Activated naive CD8-positive, alpha-beta T cell (primary cell): Measurements from ENCODE around the gene MYO1E.

Experiments used
- H3K27ac Mint-ChIP-seq: one replicate; pipeline ENCODE4 v1.8.0; 2021; ENCODE audit warnings: mixed read lengths
- H3K27me3 Mint-ChIP-seq: one replicate; pipeline ENCODE4 v1.8.0; 2021; ENCODE audit warnings: mixed read lengths
- H3K36me3 Mint-ChIP-seq: one replicate; pipeline ENCODE4 v1.8.0; 2021; ENCODE audit warnings: mixed read lengths
- H3K4me1 Mint-ChIP-seq: one replicate; pipeline ENCODE4 v1.8.0; 2021; ENCODE audit warnings: low read depth, mixed read lengths
- H3K4me3 Mint-ChIP-seq: one replicate; pipeline ENCODE4 v1.8.0; 2021; ENCODE audit warnings: mild to moderate bottlenecking, mixed read lengths
- H3K9me3 Mint-ChIP-seq: one replicate; pipeline ENCODE4 v1.8.0; 2021; ENCODE audit warnings: low read depth, mixed read lengths

Gene MYO1E

GRCh38 chr15:59222906-59223550 is 149.6 kb downstream of the MYO1E start:
- Mint-ChIP-seq H3K4me1 (peaks cover 1% of the 10 kb centered on the region), H3K27me3 (peaks cover 1% of the 10 kb centered on the region), H3K9me3 (no peaks in the 10 kb centered on the region), H3K27ac (no peak overlapping the region), H3K36me3 (no peaks in the 10 kb centered on the region), H3K4me3 (no peak overlapping the region)

DNA sequence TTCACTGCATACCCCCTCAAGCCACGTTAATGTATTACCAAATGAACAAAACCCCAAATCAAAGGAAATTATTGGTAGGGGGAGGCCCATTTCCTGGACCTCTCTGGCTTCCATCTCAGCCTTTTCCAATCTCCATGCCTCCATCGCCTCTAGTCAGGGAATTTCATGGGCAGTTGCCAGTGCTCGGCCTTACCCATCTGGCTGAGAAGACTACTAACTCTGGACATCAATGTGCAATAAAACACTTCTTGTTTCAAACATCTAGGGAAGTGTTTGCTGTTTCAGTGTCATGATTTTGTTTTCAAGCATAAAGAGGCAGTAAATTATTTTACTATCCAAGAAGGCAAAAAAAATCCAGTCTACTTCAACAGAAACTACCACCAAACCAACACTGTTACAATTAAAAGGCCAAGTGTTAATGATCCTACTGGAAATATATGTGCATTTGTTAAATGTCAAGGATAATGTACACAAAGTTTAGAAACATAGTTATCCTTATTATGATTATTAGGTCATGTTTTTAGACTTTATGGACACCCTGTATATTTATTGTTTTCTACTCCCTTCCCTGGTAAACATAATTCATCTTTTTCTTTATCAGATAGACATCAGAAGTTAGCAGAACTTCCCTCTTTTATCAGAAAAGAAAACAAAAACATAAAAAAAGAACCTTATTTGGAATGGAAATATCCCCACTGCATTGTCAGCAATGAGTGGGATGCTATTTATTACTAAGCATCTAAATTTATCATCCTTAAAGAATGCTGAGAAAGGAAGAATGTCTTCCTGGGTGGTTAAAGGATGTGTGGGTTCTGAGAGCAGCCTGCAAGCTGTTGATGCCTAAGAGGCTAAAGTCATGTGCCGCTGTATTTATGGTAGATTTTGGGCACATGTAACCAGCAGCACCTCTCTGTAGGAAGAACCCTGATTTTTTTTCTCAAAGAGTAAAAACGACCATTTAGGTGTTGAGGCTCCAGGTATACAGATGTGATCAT is 150.9 kb downstream of the MYO1E start:
- Mint-ChIP-seq H3K27me3 (peaks cover 1% of the 10 kb centered on the region), H3K9me3 (no peaks in the 10 kb centered on the region), H3K4me3 (no peak overlapping the region), H3K27ac (no peak overlapping the region), H3K4me1 (no peaks in the 10 kb centered on the region), H3K36me3 (no peaks in the 10 kb centered on the region)

GRCh38 chr15:59218710-59219109 is 154.0 kb downstream of the MYO1E start:
- Mint-ChIP-seq H3K27me3 (peaks cover 2% of the 10 kb centered on the region), H3K9me3 (no peaks in the 10 kb centered on the region), H3K36me3 (no peaks in the 10 kb centered on the region), H3K27ac (no peak overlapping the region), H3K4me1 (no peaks in the 10 kb centered on the region), H3K4me3 (no peak overlapping the region)

- peaks cover 2% of the 10 kb centered on the region for H3K27me3 Mint-ChIP-seq
- H3K27ac Mint-ChIP-seq = no peak overlapping the region
- no peaks in the 10 kb centered on the region for H3K36me3 Mint-ChIP-seq
- H3K9me3 Mint-ChIP-seq = no peaks in the 10 kb centered on the region
- no peaks in the 10 kb centered on the region for H3K4me1 Mint-ChIP-seq
- no peak overlapping the region for H3K4me3 Mint-ChIP-seq
Measured at GRCh38 chr15:59217876-59218498, 154.7 kb downstream of the MYO1E start.

- no peaks in the 10 kb centered on the region for H3K9me3 Mint-ChIP-seq
- no peak overlapping the region for H3K4me3 Mint-ChIP-seq
- H3K4me1 Mint-ChIP-seq = no peaks in the 10 kb centered on the region
Measured at GRCh38 chr15:59216911-59217310, 155.8 kb downstream of the MYO1E start.

DNA sequence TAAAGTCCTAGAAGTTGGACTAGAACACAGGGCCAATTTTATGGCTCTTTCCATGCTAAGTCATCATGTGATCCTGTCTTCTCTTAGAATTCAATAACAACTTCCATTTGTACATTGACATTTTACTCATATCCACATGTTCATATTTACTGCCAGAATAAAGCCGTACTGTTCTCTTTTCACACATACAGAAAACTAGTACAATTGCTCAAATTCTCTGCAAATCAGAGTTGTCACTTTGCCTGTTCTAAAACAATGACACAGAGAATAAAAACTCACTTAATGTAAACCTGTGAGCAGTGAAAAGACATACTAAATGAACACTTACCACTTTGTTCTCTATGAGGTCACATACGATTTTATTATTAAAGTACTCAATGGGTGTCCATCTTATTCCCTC is 162.5 kb downstream of the MYO1E start:
- H3K36me3 Mint-ChIP-seq = peaks cover 2% of the 10 kb centered on the region
- no peaks in the 10 kb centered on the region for H3K4me1 Mint-ChIP-seq
- H3K4me3 Mint-ChIP-seq = no peak overlapping the region
- H3K9me3 Mint-ChIP-seq = no peaks in the 10 kb centered on the region
- peaks cover 2% of the 10 kb centered on the region for H3K27me3 Mint-ChIP-seq
- no peak overlapping the region for H3K27ac Mint-ChIP-seq

More at GRCh38 chr15:59216911-59217310, 155.8 kb downstream of the MYO1E start:
- Mint-ChIP-seq H3K27me3 (peaks cover 2% of the 10 kb centered on the region), H3K36me3 (peaks cover under 1% of the 10 kb centered on the region), H3K27ac (no peak overlapping the region)

DNA sequence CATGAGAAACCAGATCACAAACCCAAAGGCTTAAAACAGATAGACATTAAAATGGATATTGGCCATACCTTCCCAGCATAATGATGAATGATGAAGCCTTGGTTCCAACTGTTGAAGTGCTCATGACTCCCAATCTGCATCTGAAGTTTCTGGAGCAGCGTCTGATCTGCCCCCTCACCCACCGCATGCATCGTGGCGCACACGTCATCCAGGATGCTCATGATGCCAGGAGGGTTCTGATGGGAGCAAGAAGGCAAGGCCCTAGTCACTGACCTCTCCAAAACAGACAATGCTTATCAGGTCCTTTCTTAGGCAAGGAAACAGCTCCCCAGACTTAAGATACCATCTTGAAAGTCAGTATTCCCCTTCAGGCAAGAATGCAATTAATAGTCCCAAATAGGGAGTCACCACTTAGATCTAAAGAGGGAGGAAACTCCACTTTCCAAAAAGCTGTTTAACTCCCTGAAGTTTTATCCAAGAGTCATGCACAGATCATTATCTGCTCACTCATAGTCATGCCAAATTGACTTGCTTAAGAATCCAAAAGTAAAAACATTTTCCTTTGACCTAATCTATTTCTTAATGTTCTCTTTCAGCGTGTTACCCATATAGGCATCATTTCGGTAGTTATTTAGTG is 163.9 kb downstream of the MYO1E start:
- H3K27ac Mint-ChIP-seq = no peak overlapping the region
- H3K4me1 Mint-ChIP-seq = no peaks in the 10 kb centered on the region
- no peaks in the 10 kb centered on the region for H3K27me3 Mint-ChIP-seq
- peaks cover 2% of the 10 kb centered on the region for H3K36me3 Mint-ChIP-seq
- H3K9me3 Mint-ChIP-seq = no peaks in the 10 kb centered on the region
- no peak overlapping the region for H3K4me3 Mint-ChIP-seq

DNA sequence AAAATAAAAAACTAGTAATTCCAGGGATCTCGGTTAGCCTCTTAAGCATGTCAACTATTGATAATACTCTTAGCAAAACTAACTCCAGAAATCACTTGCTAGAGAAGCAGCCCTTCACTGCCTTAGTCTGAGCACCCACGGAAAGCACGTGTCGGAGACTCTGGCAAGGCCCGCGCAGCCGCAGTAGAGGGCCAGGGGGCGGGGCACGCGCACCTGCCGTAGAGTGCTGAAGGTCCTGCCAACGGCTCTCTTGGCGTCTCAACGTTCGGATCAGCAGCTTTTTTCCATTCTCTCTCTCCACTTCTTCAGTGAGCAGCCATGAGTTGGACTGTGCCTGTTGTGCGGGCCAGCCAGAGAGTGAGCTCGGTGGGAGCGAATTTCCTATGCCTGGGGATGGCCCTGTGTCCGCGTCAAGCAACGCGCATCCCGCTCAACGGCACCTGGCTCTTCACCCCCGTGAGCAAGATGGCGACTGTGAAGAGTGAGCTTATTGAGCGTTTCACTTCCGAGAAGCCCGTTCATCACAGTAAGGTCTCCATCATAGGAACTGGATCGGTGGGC is 166.0 kb downstream of the MYO1E start, which contains the start of gene LDHAL6B:
Gene LDHAL6B, plus strand, starts transcription at position 221 of the 561 bp plus-strand sequence. Its CDS starts 98 bp downstream, at position 319.
- H3K4me3 Mint-ChIP-seq = no peak within 1 kb of the TSS
- H3K9me3 Mint-ChIP-seq = no peaks in the 10 kb centered on the region
- no peaks in the 10 kb centered on the region for H3K4me1 Mint-ChIP-seq
- H3K36me3 Mint-ChIP-seq = no peaks in the 10 kb centered on the region
- no peak within 1 kb of the TSS for H3K27ac Mint-ChIP-seq
- H3K27me3 Mint-ChIP-seq = no peaks in the 10 kb centered on the region

DNA sequence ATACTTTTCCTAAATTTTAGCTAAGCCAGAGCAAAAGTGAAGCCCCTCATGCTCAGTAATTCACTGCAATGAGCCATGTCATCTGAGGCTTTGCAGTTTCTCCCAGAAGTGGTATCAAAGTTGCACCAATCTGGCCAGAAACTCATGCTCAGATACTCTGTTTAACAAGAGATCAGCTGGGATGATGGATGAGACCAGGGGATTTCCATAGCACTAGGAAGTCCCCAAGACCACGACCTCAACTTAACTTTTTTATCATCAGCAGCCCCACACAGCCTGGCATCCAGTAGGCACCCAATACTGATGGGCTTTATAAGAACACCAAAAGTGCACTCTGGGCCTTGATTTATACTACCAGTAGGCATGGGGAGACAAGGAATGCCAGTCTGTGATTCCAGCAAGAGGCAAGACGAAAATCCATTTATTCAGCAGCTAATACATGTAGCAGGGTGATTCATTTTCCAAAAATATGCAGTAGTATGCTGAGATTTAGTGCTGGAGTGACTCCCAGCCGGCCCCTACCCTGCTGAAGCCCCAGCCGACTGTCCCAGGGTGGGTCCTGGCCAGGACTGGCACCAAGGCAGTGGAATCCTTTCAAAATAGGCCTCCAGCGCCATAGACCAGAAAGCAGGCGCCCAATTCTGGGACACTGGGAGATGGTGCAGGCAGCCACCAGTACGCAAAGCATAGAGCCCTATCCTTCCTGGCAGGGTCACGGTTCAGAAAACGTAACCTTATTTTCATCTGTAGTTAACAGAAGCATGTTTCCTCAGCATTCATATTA is 166.6 kb downstream of the MYO1E start:
- no peak overlapping the region for H3K4me3 Mint-ChIP-seq
- H3K27ac Mint-ChIP-seq = no peak overlapping the region
- no peaks in the 10 kb centered on the region for H3K27me3 Mint-ChIP-seq
- H3K36me3 Mint-ChIP-seq = no peaks in the 10 kb centered on the region
- no peaks in the 10 kb centered on the region for H3K4me1 Mint-ChIP-seq
- H3K9me3 Mint-ChIP-seq = no peaks in the 10 kb centered on the region

GRCh38 chr15:59203657-59204056 is 169.0 kb downstream of the MYO1E start:
- H3K9me3 Mint-ChIP-seq = no peaks in the 10 kb centered on the region
- no peak overlapping the region for H3K27ac Mint-ChIP-seq
- H3K36me3 Mint-ChIP-seq = no peaks in the 10 kb centered on the region
- no peaks in the 10 kb centered on the region for H3K27me3 Mint-ChIP-seq
- no peak overlapping the region for H3K4me3 Mint-ChIP-seq
- no peaks in the 10 kb centered on the region for H3K4me1 Mint-ChIP-seq

DNA sequence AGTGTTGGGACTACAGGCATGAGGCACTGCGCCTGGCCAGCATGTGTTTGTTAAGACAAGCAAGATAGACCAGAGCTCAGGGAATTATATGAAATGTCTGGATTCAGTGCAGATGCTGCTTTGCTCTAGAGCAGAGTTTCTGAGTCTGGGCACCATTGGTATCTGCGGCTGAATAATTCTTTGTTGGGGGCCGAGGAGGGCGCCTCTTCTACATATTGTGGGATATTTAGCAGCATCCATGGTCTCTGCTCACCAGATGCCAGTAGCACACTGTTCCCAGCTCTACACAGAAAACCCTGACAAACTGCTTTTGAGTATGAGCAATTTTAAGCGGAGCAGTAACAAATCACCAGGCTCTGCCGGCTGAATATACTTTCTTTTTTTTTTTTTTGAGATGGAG is 169.7 kb downstream of the MYO1E start:
- H3K9me3 Mint-ChIP-seq = no peaks in the 10 kb centered on the region
- no peaks in the 10 kb centered on the region for H3K36me3 Mint-ChIP-seq
- no peaks in the 10 kb centered on the region for H3K27me3 Mint-ChIP-seq
- no peak overlapping the region for H3K4me3 Mint-ChIP-seq
- no peak overlapping the region for H3K27ac Mint-ChIP-seq
- H3K4me1 Mint-ChIP-seq = no peaks in the 10 kb centered on the region

DNA sequence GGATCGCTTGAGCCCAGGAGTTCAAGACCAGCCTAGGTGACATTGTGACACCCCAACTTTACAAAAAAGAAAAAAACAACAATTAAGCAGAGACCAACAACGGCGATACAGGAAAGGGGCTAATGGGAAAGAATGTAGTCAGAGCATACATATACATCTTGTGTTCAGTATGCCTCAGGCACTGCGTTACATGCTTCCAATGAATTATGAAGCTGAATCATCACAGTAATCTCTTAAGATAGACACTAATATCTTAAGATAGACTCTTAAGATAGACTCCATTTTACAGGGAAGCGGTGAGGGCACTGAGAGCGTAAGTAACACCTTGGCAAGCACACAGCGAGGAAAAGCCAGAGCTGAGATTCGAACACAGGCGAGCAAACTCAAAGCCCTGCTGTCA is 172.1 kb downstream of the MYO1E start:
- no peaks in the 10 kb centered on the region for H3K27me3 Mint-ChIP-seq
- no peaks in the 10 kb centered on the region for H3K36me3 Mint-ChIP-seq
- no peak overlapping the region for H3K27ac Mint-ChIP-seq
- H3K4me1 Mint-ChIP-seq = peaks cover 6% of the 10 kb centered on the region
- no peak overlapping the region for H3K4me3 Mint-ChIP-seq
- no peaks in the 10 kb centered on the region for H3K9me3 Mint-ChIP-seq

DNA sequence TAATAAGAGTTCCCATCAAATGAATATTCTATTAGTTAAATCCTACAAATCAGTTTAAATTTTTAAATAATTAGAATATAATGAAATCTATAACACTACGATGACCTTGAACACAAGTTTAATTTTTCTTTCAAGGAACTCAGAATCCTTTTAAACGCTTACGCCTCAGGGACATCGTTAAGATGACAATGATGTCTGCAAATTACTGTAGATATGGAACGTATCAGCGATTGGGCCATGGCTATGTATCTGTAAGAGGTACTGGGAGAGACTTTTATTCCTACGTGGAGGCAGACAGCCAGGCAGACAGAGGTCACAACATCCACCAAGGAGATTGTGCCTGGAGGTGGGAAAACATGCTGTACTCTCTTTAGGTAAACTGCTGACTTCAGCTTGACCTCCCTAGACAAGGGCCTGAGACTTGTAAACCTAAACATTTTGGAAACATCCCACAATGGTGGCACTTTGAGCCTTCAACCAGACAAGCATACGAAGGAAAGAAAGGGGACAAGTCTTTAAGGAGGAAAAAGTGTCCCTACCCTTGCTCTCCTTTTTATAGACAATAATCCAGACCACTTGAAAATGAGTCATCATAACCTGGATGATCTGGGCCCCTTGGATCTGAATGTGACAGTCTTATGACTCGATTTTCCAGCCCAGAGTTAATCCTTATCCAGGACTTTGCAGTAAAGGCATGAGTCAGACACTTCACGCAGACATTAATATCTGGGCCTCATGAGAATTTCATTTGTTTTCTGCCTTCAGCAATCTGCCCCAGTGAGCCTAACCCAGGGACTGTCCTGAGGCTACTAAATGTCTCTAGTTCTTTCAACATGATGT is 172.8 kb downstream of the MYO1E start:
- H3K4me3 Mint-ChIP-seq = no peak overlapping the region

More for the DNA sequence above, 172.8 kb downstream of the MYO1E start:
- Mint-ChIP-seq H3K36me3 (no peaks in the 10 kb centered on the region), H3K4me1 (peaks cover 6% of the 10 kb centered on the region), H3K27ac (no peak overlapping the region), H3K9me3 (no peaks in the 10 kb centered on the region), H3K27me3 (no peaks in the 10 kb centered on the region)
